HepG2 (cell line): ENCODE measurements around the gene ADPRHL1. TPM values are rescaled to one million over a fixed set of nuclear protein-coding genes. Genes with fewer than 3 reads are reported as not detected.

Experiments used
- CENPT ChIP-seq: sonication (generic); formaldehyde crosslinking; IDR thresholded peaks from 2 replicates; pipeline ENCODE4 v1.8.0; 2022; ENCODE audit warnings: low read depth, mild to moderate bottlenecking, moderate library complexity, missing genetic modification reagents
- ERF ChIP-seq: IDR thresholded peaks from 2 replicates; pipeline ENCODE4 v1.6.1; 2018; ENCODE audit warnings: missing biosample characterization, missing genetic modification reagents
- HBP1 ChIP-seq: IDR thresholded peaks from 2 replicates; pipeline ENCODE4 v1.6.1; 2016; ENCODE audit warnings: low read depth, control low read depth
- HNF1B ChIP-seq: sonication (generic); formaldehyde crosslinking; IDR thresholded peaks from 2 replicates; pipeline ENCODE4 v1.5.1; 2020; ENCODE audit warnings: mild to moderate bottlenecking, moderate library complexity, missing genetic modification reagents
- IKZF5 ChIP-seq: IDR thresholded peaks from 2 replicates; pipeline ENCODE4 v1.6.1; 2018; ENCODE audit warnings: missing genetic modification reagents, mild to moderate bottlenecking, missing compliant biosample characterization
- ISL2 ChIP-seq: sonication (generic); formaldehyde crosslinking; IDR thresholded peaks from 2 replicates; pipeline ENCODE4 v1.5.0; 2020; ENCODE audit warnings: missing genetic modification reagents
- ISX ChIP-seq: sonication (generic); formaldehyde crosslinking; conservative IDR thresholded peaks from 2 replicates; pipeline ENCODE4 v1.5.0; 2020; ENCODE audit warnings: missing genetic modification reagents
- KLF9 ChIP-seq: IDR thresholded peaks from 2 replicates; pipeline ENCODE4 v1.6.1; 2016; ENCODE audit warnings: low read depth
- LCORL ChIP-seq, 2 experiments: fragments of 450-650 bp in 1 of 2; sonication (generic) in 1 of 2; formaldehyde crosslinking in 1 of 2; IDR thresholded peaks; 2 replicates each; pipeline versions ENCODE4 v1.5.0 to v1.6.1; 2017 to 2020; ENCODE audit warnings: antibody characterized with exemption in 1 of 2, missing genetic modification reagents in 1 of 2
- NCOA2 ChIP-seq: sonication (generic); formaldehyde crosslinking; IDR thresholded peaks from 2 replicates; pipeline ENCODE4 v1.8.0; 2022; ENCODE audit warnings: inconsistent platforms
- PLSCR1 ChIP-seq: sonication (generic); formaldehyde crosslinking; IDR thresholded peaks from 2 replicates; pipeline ENCODE4 v1.5.0; 2020; ENCODE audit warnings: missing genetic modification reagents, mild to moderate bottlenecking, borderline replicate concordance
- RFXANK ChIP-seq: IDR thresholded peaks from 2 replicates; pipeline ENCODE4 v1.6.1; 2016
- SP2 ChIP-seq: sonication (generic); formaldehyde crosslinking; IDR thresholded peaks from 2 replicates; pipeline ENCODE4 v1.5.1; 2020; ENCODE audit warnings: mild to moderate bottlenecking, missing genetic modification reagents
- TEAD3 ChIP-seq: optimal IDR thresholded peaks from 2 replicates; pipeline ENCODE3; 2016; ENCODE audit warnings: borderline replicate concordance
- USF2 ChIP-seq, 2 experiments: sonication (generic) in 1 of 2; formaldehyde crosslinking in 1 of 2; IDR thresholded peaks; 2 replicates each; pipeline versions ENCODE4 v1.5.1 to v1.6.1; 2011 to 2020; ENCODE audit warnings: borderline replicate concordance in 1 of 2, low read depth in 1 of 2, low read length in 1 of 2, mild to moderate bottlenecking in 1 of 2, missing genetic modification reagents in 1 of 2, moderate library complexity in 1 of 2
- YY1 ChIP-seq: IDR thresholded peaks from 2 replicates; pipeline ENCODE4 v1.6.1; 2011; ENCODE audit warnings: low read length, low read depth, moderate library complexity, mild to moderate bottlenecking; ENCODE audit not compliant: insufficient read depth, insufficient replicate concordance
- ZFY ChIP-seq: sonication (generic); formaldehyde crosslinking; IDR thresholded peaks from 2 replicates; pipeline ENCODE4 v1.4.0; 2020; ENCODE audit warnings: missing genetic modification reagents
- ZMYM3 ChIP-seq: sonication (generic); formaldehyde crosslinking; IDR thresholded peaks from 2 replicates; pipeline ENCODE4 v1.5.1; 2020; ENCODE audit warnings: mild to moderate bottlenecking, missing genetic modification reagents
- ZNF160 ChIP-seq: sonication (generic); formaldehyde crosslinking; IDR thresholded peaks from 2 replicates; pipeline ENCODE4 v1.8.0; 2022; ENCODE audit warnings: mild to moderate bottlenecking, inconsistent platforms, missing genetic modification reagents
- ZNF558 ChIP-seq: sonication (generic); formaldehyde crosslinking; IDR thresholded peaks from 2 replicates; pipeline ENCODE4 v1.9.0; 2022; ENCODE audit warnings: mild to moderate bottlenecking, missing genetic modification reagents, borderline replicate concordance
- polyA plus RNA-seq, 8 experiments: library from polyadenylated mRNA; depleted of rRNA in 3 of 8; stranded (reverse) in 7 of 8; unstranded in 1 of 8; fragments of >200 nt; fragmentation: Illumina TruSeq in 4 of 8; extraction: Trizol in 4 of 8; gene quantifications; 2 replicates each; pipeline versions ENCODE4 v1.2.1 to v1.2.3, GENCODE V29; 2011 to 2016; ENCODE audit warnings: low read depth in 4 of 8, missing spikeins in 1 of 8, mixed read lengths in 1 of 8; ENCODE audit not compliant: insufficient read depth in 1 of 8
- total RNA-seq, 5 experiments: library from RNA; depleted of rRNA; stranded (reverse); fragments of >200 nt; fragmentation: Illumina TruSeq; extraction: Trizol; gene quantifications; 2 replicates each; pipeline ENCODE4 v1.2.3, GENCODE V29; 2016; ENCODE audit warnings: low read depth in 1 of 5

The ADPRHL1 gene
- total and polyA plus RNA-seq, 2 of the 13 experiments (the other 11 are each of a cell fraction or from before 2014, with no cell fraction given), result 0.34 to 0.40 TPM

- TF ChIP-seq HNF1B (CRISPR knock-in tag), result peak; percentile 77
- no peak for TF ChIP-seq SP2 (CRISPR knock-in tag)
- 0 out of 2 replicates have a peak, but pooled peaks have one; percentile 29 for TF ChIP-seq ZNF160 (CRISPR knock-in tag)
- TF ChIP-seq PLSCR1 (CRISPR knock-in tag), result no peak
- 0 out of 2 replicates have a peak, but pooled peaks have one; percentile 54 for TF ChIP-seq ZNF558 (CRISPR knock-in tag)
- no peak for TF ChIP-seq CENPT (CRISPR knock-in tag)
- TF ChIP-seq LCORL (IDR thresholded peaks at IDR 0.05), result peak; percentile 44; the same call in 1 of the 2 replicates
- TF ChIP-seq LCORL (CRISPR knock-in tag; IDR thresholded peaks at IDR 0.05), result peak; percentile 90
- peak; percentile 96 for TF ChIP-seq ZMYM3
- peak; percentile 36; the same call in 1 of the 2 replicates for TF ChIP-seq ZFY (CRISPR knock-in tag)
- TF ChIP-seq YY1, result peak; percentile 50
- TF ChIP-seq RFXANK (CRISPR knock-in tag), result 0 out of 2 replicates have a peak, but pooled peaks have one; percentile 34
- 0 out of 2 replicates have a peak, but pooled peaks have one; percentile 36 for TF ChIP-seq KLF9
- peak; percentile 42 for TF ChIP-seq NCOA2
- TF ChIP-seq USF2 (IDR thresholded peaks at IDR 0.05; ENCODE audit: low read depth, low read length), result peak; percentile 52; the same call in 1 of the 2 replicates
- peak; percentile 89; the same call in 1 of the 2 replicates for TF ChIP-seq USF2 (CRISPR knock-in tag; IDR thresholded peaks at IDR 0.05; ENCODE audit: borderline replicate concordance)
- TF ChIP-seq ERF (CRISPR knock-in tag), result peak; percentile 47; the same call in 1 of the 2 replicates
- no peak for TF ChIP-seq ISX (CRISPR knock-in tag)
- TF ChIP-seq TEAD3 (CRISPR knock-in tag), result peak; percentile 12
- TF ChIP-seq IKZF5, result peak; percentile 33; the same call in 1 of the 2 replicates
- no peak for TF ChIP-seq ISL2 (CRISPR knock-in tag)
- 0 out of 2 replicates have a peak, but pooled peaks have one; percentile 43 for TF ChIP-seq HBP1
These were observed 15.8 kb downstream of the ADPRHL1 start (continued) for GRCh38 chr13:113437408-113438010.
